HCT116 (cell line): ENCODE measurements around the gene KCNH3. TPM values are rescaled to one million over a fixed set of nuclear protein-coding genes. Genes with fewer than 3 reads are reported as not detected.

Experiments used
- ATAC-seq: fragments of 200-7000 bp; cut with Tn5 transposase; 2 replicates; pipeline ENCODE4 v1.9.1; 2020; ENCODE audit warnings: mild to moderate bottlenecking, moderate library complexity
- BruUV-seq: library from RNA; stranded (reverse); fragments of 400-500 nt; replicated peaks from 2 replicates; lab custom pipeline; 2021; lab: Mats Ljungman, UMichigan
- CTCF ChIA-PET: fragments of 300-600 bp; sonication (Branson Sonifier 250); formaldehyde crosslinking; loops from one replicate; lab custom pipeline; 2021; ENCODE audit warnings: antibody characterized with exemption; lab: Charles Lee
- POLR2A ChIA-PET: fragments of 300-600, 350-600 bp; sonication (Branson Sonifier 250); formaldehyde crosslinking; loops from one replicate; lab custom pipeline; 2021; ENCODE audit warnings: antibody characterized with exemption; lab: Charles Lee
- RAD21 ChIA-PET, 2 experiments: fragments of 300-600 bp; sonication (Branson Sonifier 250); formaldehyde crosslinking; loops; one replicate each; lab custom pipeline; 2023; ENCODE audit warnings: low total read pairs in 2 of 2; ENCODE audit not compliant: uncharacterized antibody in 2 of 2, unreplicated experiment in 2 of 2, low non-redundant PET in 1 of 2; lab: Charles Lee
- DNase-seq: peaks from one replicate; pipeline ENCODE4 v3.0.0-alpha.2; 2010; ENCODE audit warnings: low read depth, low spot score
- H2AFZ ChIP-seq: fragments of 200-600 bp; shearing (Covaris generic), sonication (generic); 2 replicates; pipeline ENCODE4 v1.6.1; 2017; ENCODE audit warnings: low read depth, mixed run types, mixed read lengths, antibody characterized with exemption, low read length; ENCODE audit not compliant: poor library complexity, severe bottlenecking
- H3K27ac ChIP-seq: 2 replicates; pipeline ENCODE4 v1.5.1; 2012; ENCODE audit warnings: low read depth, low read length
- H3K27me3 ChIP-seq: fragments of 200-600 bp; sonication (generic); 2 replicates; pipeline ENCODE4 v1.6.1; 2016; ENCODE audit warnings: mixed run types, low read length, mixed read lengths; ENCODE audit not compliant: insufficient read depth
- H3K36me3 ChIP-seq, 2 experiments: fragments of 200-500 bp in 1 of 2; fragments of 200-600 bp in 1 of 2; sonication (Bioruptor generic) in 1 of 2; sonication (generic) in 1 of 2; 2 replicates each; pipeline versions ENCODE4 v1.5.1 to v1.6.1; 2014 to 2016; ENCODE audit warnings: low read length in 2 of 2, inconsistent platforms in 1 of 2, mixed read lengths in 1 of 2, mixed run types in 1 of 2; ENCODE audit not compliant: insufficient read depth in 2 of 2, control insufficient read depth in 1 of 2
- H3K4me1 ChIP-seq, 2 experiments: fragments of 200-600 bp in 1 of 2; sonication (generic) in 1 of 2; 2 replicates each; pipeline versions ENCODE4 v1.5.1 to v1.6.1; 2012 to 2017; ENCODE audit warnings: low read length in 2 of 2, inconsistent platforms in 1 of 2, mild to moderate bottlenecking in 1 of 2, mixed read lengths in 1 of 2, mixed run types in 1 of 2, moderate library complexity in 1 of 2; ENCODE audit not compliant: insufficient read depth in 2 of 2, control insufficient read depth in 1 of 2
- H3K4me2 ChIP-seq: fragments of 200-600 bp; sonication (generic); 2 replicates; pipeline ENCODE4 v1.6.1; 2017; ENCODE audit warnings: mixed run types, low read length, mixed read lengths
- H3K4me3 ChIP-seq, 2 experiments: fragments of 200-600 bp in 1 of 2; sonication (generic) in 1 of 2; replicated peaks in 1 of 2; 2 replicates each; pipeline ENCODE4 v1.5.1; 2011 to 2016; ENCODE audit warnings: low read length in 2 of 2, control low read depth in 1 of 2, low read depth in 1 of 2, mild to moderate bottlenecking in 1 of 2, mixed read lengths in 1 of 2, mixed run types in 1 of 2
- H3K79me2 ChIP-seq: fragments of 200-600 bp; sonication (generic); 2 replicates; pipeline ENCODE4 v1.6.1; 2017; ENCODE audit warnings: mild to moderate bottlenecking, mixed run types, low read length, moderate library complexity, mixed read lengths; ENCODE audit not compliant: insufficient read depth
- H3K9ac ChIP-seq: fragments of 200-600 bp; sonication (generic); 2 replicates; pipeline ENCODE4 v1.6.1; 2016; ENCODE audit warnings: low read length, mixed read lengths
- H3K9me2 ChIP-seq: fragments of 200-600 bp; sonication (generic), shearing (Covaris generic); 2 replicates; pipeline ENCODE4 v1.6.1; 2017; ENCODE audit warnings: mixed run types, mild to moderate bottlenecking, moderate library complexity; ENCODE audit not compliant: insufficient read depth
- H3K9me3 ChIP-seq, 2 experiments: fragments of 200-500 bp in 1 of 2; fragments of 200-600 bp in 1 of 2; sonication (Bioruptor generic) in 1 of 2; sonication (generic) in 1 of 2; 2 replicates each; pipeline ENCODE4 v1.6.1; 2014 to 2017; ENCODE audit warnings: low read length in 2 of 2, mixed read lengths in 2 of 2, inconsistent platforms in 1 of 2, low read depth in 1 of 2, mild to moderate bottlenecking in 1 of 2, mixed run types in 1 of 2, moderate library complexity in 1 of 2; ENCODE audit not compliant: control insufficient read depth in 1 of 2, insufficient read depth in 1 of 2
- H4K20me1 ChIP-seq: fragments of 200-600 bp; sonication (generic), shearing (Covaris generic); 2 replicates; pipeline ENCODE4 v1.6.1; 2017; ENCODE audit warnings: mixed run types, mild to moderate bottlenecking, moderate library complexity; ENCODE audit not compliant: insufficient read depth
- FOSL1 ChIP-seq: IDR thresholded peaks from 2 replicates; pipeline ENCODE4 v1.6.1; 2012; ENCODE audit warnings: low read depth
- JUND ChIP-seq: IDR thresholded peaks from 2 replicates; pipeline ENCODE4 v1.6.1; 2012
- POLR2AphosphoS5 ChIP-seq: IDR thresholded peaks from 2 replicates; pipeline ENCODE4 v1.6.1; 2011; ENCODE audit warnings: mild to moderate bottlenecking, low read depth, low read length, moderate library complexity
- RAD21 ChIP-seq: IDR thresholded peaks from 2 replicates; pipeline ENCODE4 v1.6.1; 2012; ENCODE audit warnings: low read depth, mild to moderate bottlenecking
- REST ChIP-seq: IDR thresholded peaks from 2 replicates; pipeline ENCODE4 v1.6.1; 2012; ENCODE audit warnings: low read depth
- SP1 ChIP-seq: IDR thresholded peaks from 2 replicates; pipeline ENCODE4 v1.6.1; 2012; ENCODE audit warnings: low read depth
- SRF ChIP-seq: IDR thresholded peaks from 2 replicates; pipeline ENCODE4 v1.6.1; 2012; ENCODE audit warnings: low read depth
- TCF7L2 ChIP-seq: IDR thresholded peaks from 2 replicates; pipeline ENCODE4 v1.7.0; 2011; ENCODE audit warnings: borderline replicate concordance, inconsistent platforms; ENCODE audit not compliant: insufficient read depth, insufficient read length; ENCODE audit errors: extremely low read depth
- ZBTB33 ChIP-seq: IDR thresholded peaks from 2 replicates; pipeline ENCODE4 v1.6.1; 2011; ENCODE audit warnings: mild to moderate bottlenecking, low read length, moderate library complexity; ENCODE audit not compliant: insufficient replicate concordance; ENCODE audit errors: extremely low read depth
- ZNF274 ChIP-seq: fragments of 200-500 bp; sonication (Bioruptor generic); IDR thresholded peaks from 2 replicates; pipeline ENCODE4 v1.6.1; 2014; ENCODE audit warnings: mild to moderate bottlenecking, low read depth, low read length, inconsistent platforms
- intact Hi-C: fragments of 100-400 bp; cut with micrococcal nuclease; formaldehyde crosslinking; loops from 2 replicates; pipeline ENCODE4 v1.10.0; 2022
- total RNA-seq: library from RNA; stranded (reverse); gene quantifications from one replicate; pipeline ENCODE4 v1.2.1, GENCODE V29; 2021; ENCODE audit not compliant: unreplicated experiment
- TF ChIP-seq, protein P1 (sequence below): IDR thresholded peaks from 2 replicates; pipeline ENCODE4 v1.6.1; 2012
- TF ChIP-seq, protein P2 (sequence below), 3 experiments: fragments of 200-600 bp in 1 of 3; sonication (generic) in 1 of 3; IDR thresholded peaks in 2 of 3; conservative IDR thresholded peaks in 1 of 3; 2 replicates each; pipeline ENCODE4 v1.5.1; 2012 to 2017; ENCODE audit warnings: low read depth in 2 of 3, low read length in 2 of 3, antibody characterized with exemption in 1 of 3, borderline replicate concordance in 1 of 3, control low read depth in 1 of 3, mild to moderate bottlenecking in 1 of 3, mixed read lengths in 1 of 3, mixed run types in 1 of 3, moderate library complexity in 1 of 3; ENCODE audit not compliant: insufficient read depth in 1 of 3

KCNH3 gene
- total RNA-seq, 1 experiment from 2014 or later = 35.3 TPM

GRCh38 chr12:49536526-49537071 is 2.2 kb upstream of the KCNH3 start:
- CTCF ChIA-PET = interaction anchor here (1.1 to 1.3 kb wide), 3 partner anchors 22 to 195 kb away, joined by 3 to 5 read pairs (median 5); no protein-coding TSS in a partner anchor
- no peaks in the 10 kb centered on the region; a peak in 1 of 4 replicates for H3K36me3 ChIP-seq
- H3K9me2 ChIP-seq = no peaks in the 10 kb centered on the region
- H3K79me2 ChIP-seq = peaks cover 16% of the 10 kb centered on the region
- no peaks in the 10 kb centered on the region for H3K9me3 ChIP-seq
- ATAC-seq (no peak), DNase-seq (no peak)
- RAD21 ChIA-PET = no interaction called here
- intact Hi-C loops = no loop called here
- POLR2A ChIA-PET = interaction anchor here (0.8 kb wide), 1 partner anchor 32 kb away, joined by 3 read pairs; no protein-coding TSS in a partner anchor
- TF ChIP-seq REST (no peak), JUND (no peak), ZNF274 (no peak), SP1 (no peak), FOSL1 (no peak), POLR2AphosphoS5 (no peak), TCF7L2 (no peak), RAD21 (no peak), SRF (no peak), ZBTB33 (no peak)
- TF ChIP-seq, protein P1, sequence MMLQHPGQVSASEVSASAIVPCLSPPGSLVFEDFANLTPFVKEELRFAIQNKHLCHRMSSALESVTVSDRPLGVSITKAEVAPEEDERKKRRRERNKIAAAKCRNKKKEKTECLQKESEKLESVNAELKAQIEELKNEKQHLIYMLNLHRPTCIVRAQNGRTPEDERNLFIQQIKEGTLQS = no peak
- TF ChIP-seq, protein P2, sequence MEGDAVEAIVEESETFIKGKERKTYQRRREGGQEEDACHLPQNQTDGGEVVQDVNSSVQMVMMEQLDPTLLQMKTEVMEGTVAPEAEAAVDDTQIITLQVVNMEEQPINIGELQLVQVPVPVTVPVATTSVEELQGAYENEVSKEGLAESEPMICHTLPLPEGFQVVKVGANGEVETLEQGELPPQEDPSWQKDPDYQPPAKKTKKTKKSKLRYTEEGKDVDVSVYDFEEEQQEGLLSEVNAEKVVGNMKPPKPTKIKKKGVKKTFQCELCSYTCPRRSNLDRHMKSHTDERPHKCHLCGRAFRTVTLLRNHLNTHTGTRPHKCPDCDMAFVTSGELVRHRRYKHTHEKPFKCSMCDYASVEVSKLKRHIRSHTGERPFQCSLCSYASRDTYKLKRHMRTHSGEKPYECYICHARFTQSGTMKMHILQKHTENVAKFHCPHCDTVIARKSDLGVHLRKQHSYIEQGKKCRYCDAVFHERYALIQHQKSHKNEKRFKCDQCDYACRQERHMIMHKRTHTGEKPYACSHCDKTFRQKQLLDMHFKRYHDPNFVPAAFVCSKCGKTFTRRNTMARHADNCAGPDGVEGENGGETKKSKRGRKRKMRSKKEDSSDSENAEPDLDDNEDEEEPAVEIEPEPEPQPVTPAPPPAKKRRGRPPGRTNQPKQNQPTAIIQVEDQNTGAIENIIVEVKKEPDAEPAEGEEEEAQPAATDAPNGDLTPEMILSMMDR (IDR thresholded peaks at IDR 0.05 in 2 of 3, conservative IDR thresholded peaks at IDR 0.05 in 1 of 3; ENCODE audit: borderline replicate concordance in 1 of 3, insufficient read depth in 1 of 3, low read depth in 2 of 3, low read length in 2 of 3) = no peak
- no TSS peak for BruUV-seq
- peak overlapping the region; percentile 5; the same call in 1 of the 2 replicates for H3K9ac ChIP-seq
- H3K4me2 ChIP-seq = peak overlapping the region; percentile 49
- no peak overlapping the region for H3K4me3 ChIP-seq
- no peak overlapping the region for H2AFZ ChIP-seq
- no peaks in the 10 kb centered on the region for H3K27me3 ChIP-seq
- H3K4me1 ChIP-seq = peaks cover 40 to 53% of the 10 kb centered on the region in 2 experiments
- H3K27ac ChIP-seq = peak overlapping the region; percentile 44
- H4K20me1 ChIP-seq = no peaks in the 10 kb centered on the region
